ENCODE results near the gene LOXL4.

Gene LOXL4

DNA sequence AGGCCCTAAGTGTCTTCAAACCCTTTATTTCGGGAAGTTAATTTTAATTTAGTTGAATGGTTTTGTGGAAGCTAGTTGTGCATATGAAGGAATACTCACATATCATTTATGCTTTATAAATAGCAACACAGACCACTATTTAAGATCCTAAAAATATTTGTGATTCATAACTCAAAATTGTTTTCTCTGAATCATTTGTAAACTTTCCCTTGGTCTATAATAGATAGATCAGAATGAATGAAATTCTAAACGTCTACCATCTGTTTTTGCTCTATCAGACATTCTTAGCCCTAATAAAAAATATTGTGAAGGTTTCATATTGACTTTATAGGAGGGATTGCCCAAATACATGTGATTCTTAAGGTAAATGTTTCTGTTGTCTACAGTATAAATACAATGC lies 43.5 kb downstream of the LOXL4 start:
- no peak for DNase-seq
- in situ Hi-C loops (cut with HindIII; ENCODE audit: low pct_ligation_motif_present, low pct_unique_long_range_greater_than_20kb, low sequenced_read_pairs) = no loop called here

DNA sequence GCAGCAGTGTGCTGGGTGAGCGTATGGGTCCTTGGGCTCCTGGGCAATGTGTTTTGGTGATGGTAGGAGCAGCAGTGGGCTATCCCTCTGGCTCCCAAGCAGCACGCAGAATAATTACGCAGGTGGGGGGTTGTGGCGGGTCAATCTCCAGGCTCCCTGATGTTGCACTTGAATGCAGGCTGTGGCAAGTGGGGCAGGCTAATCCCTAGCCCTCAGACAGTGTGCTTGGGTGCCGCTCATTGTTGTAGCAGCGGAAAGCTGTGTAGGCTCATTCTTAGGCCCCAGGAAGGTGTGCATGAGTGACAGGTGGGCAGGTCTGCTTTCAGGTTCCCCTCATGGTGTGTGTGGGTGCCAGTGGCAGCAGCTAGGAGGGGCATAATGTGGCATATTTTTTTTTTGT lies 44.1 kb downstream of the LOXL4 start:
- in situ Hi-C loops (cut with HindIII; ENCODE audit: low pct_ligation_motif_present, low pct_unique_long_range_greater_than_20kb, low sequenced_read_pairs) = no loop called here
- no peak for DNase-seq

GRCh38 chr10:98217801-98218200 lies 50.2 kb downstream of the LOXL4 start:
- no peak for DNase-seq
- in situ Hi-C loops (cut with HindIII; ENCODE audit: low pct_ligation_motif_present, low pct_unique_long_range_greater_than_20kb, low sequenced_read_pairs) = no loop called here

- in situ Hi-C loops (cut with HindIII; ENCODE audit: low pct_ligation_motif_present, low pct_unique_long_range_greater_than_20kb, low sequenced_read_pairs) = no loop called here
- no peak for DNase-seq
These were observed 52.6 kb downstream of the LOXL4 start for GRCh38 chr10:98215373-98215772.

DNA sequence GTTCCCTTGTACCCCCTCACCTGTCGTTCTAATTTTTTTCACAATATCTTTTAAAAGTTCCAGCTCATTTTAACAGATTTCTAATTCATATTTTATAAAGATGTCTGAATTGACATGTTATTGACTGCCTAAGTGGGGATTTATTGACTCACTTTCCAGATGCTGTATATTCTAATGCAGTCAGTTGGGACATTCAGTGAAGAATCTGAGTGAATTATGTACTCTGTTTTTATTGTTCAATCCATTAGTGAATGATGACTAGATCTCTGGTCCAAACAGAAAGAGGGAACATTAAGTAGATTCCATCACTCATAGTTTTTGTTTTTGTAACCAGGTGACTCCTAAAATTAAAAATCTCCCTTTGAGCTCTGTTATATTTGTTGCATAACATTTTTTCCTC lies 54.3 kb downstream of the LOXL4 start:
- in situ Hi-C loops (cut with HindIII; ENCODE audit: low pct_ligation_motif_present, low pct_unique_long_range_greater_than_20kb, low sequenced_read_pairs) = no loop called here
- no peak for DNase-seq

DNA sequence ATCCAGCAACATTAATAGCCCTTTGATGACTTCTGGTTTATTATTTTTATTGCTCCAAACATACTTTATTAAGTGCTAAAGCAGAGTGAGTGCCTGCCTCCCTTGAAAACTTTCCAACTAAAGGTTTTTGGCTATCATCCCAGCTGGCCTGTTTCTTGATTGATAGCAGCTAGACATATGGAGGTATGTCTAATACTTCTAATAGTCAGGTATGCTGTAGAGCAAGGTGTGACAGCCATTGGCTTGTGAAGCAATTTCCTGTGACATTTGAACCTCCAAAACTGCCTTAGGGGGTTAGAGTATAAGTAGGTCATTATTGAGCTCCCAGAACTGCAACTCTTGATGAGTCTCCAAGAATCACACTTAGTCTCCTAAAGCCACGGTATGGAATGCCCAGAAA lies 55.8 kb downstream of the LOXL4 start:
- DNase-seq = no peak
- in situ Hi-C loops (cut with HindIII; ENCODE audit: low pct_ligation_motif_present, low pct_unique_long_range_greater_than_20kb, low sequenced_read_pairs) = no loop called here

DNA sequence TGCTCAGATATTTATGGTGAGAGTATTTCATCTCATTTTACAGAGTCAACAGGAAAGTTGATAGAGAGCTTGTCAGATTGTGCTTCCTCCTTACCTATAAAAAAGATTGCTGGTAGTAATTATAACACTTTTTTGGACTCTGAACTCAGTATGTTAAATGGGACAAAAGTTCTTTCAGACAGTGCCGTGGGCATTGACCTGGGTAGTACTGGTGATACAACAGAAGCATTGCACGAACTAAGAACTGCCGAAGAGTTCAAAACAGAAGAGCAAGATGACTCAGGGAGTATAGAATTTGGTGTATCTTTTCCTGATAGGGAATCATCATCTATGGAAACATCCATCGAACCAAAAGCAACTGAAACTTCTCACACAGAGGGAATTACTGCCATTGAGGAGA lies 58.6 kb downstream of the LOXL4 start:
- DNase-seq = no peak
- in situ Hi-C loops (cut with HindIII; ENCODE audit: low pct_ligation_motif_present, low pct_unique_long_range_greater_than_20kb, low sequenced_read_pairs) = no loop called here

DNA sequence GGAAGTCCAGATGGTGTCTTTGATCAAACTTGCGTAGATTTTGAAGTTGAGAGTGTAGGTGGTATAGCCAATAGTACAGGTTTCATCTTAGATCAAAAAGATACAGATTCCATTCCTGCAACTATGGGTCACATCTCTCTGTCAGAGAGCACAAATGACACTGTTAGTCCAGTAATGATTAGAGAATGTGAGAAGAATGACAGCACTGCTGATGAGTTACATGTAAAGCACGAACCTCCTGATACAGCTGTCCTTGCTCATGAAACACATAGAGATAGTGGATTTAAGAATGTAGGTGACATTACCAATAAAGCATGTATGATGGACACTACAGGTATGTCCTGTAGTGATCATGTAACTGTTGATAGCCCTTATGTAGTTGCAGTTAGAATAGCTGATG lies 59.1 kb downstream of the LOXL4 start:
- in situ Hi-C loops (cut with HindIII; ENCODE audit: low pct_ligation_motif_present, low pct_unique_long_range_greater_than_20kb, low sequenced_read_pairs) = no loop called here
- DNase-seq = no peak

- in situ Hi-C loops (cut with HindIII; ENCODE audit: low pct_ligation_motif_present, low pct_unique_long_range_greater_than_20kb, low sequenced_read_pairs) = no loop called here
- no peak for DNase-seq
These were observed 62.6 kb downstream of the LOXL4 start for GRCh38 chr10:98205351-98205750.

GRCh38 chr10:98202378-98202777 lies 65.6 kb downstream of the LOXL4 start:
- in situ Hi-C loops (cut with HindIII; ENCODE audit: low pct_ligation_motif_present, low pct_unique_long_range_greater_than_20kb, low sequenced_read_pairs) = no loop called here
- no peak for DNase-seq

DNA sequence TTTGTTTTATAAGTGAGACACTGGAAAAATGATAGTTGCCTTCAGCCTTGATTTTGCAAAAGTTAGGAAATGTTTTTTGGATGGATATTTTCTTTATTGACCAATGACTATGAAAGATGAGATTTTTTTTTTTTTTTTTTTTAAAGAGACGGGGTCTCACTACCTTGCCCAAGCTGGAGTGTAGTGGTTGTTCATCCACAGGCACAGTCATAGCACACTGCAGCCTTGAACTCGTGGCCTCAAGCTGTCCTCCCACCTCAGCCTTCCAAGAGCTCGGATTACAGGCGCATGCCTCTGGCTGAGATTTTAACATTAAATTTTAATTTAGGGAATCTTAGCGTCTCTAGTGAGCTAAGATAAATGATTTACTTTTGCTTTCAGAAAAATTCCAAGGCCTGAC lies 66.2 kb downstream of the LOXL4 start:
- in situ Hi-C loops (cut with HindIII; ENCODE audit: low pct_ligation_motif_present, low pct_unique_long_range_greater_than_20kb, low sequenced_read_pairs) = no loop called here
- DNase-seq = no peak

Measured in ACHN (cell line).